Measurements from ENCODE around the gene AMBP.

AMBP gene

GRCh38 chr9:114038724-114039313 lies 39.3 kb downstream of the AMBP start:
- no peak overlapping the region for H3K9ac ChIP-seq (ENCODE audit: low read length)
- no peak overlapping the region for H2AFZ ChIP-seq (ENCODE audit: low read depth, low read length)
- no peak overlapping the region for H3K4me3 ChIP-seq (ENCODE audit: low read length)
- TF ChIP-seq EZH2phosphoT487 (IDR thresholded peaks at IDR 0.05; ENCODE audit: low read depth): no peak
- no peak for TF ChIP-seq CTCF (IDR thresholded peaks at IDR 0.05; ENCODE audit: low read depth, low read length)
- no peaks in the 10 kb centered on the region for H3K4me1 ChIP-seq (ENCODE audit: low read length)
- no peak overlapping the region for H3K4me2 ChIP-seq (ENCODE audit: low read length)
- H3K27me3 ChIP-seq (ENCODE audit: low read depth, low read length): no peaks in the 10 kb centered on the region
- no peaks in the 10 kb centered on the region for H3K36me3 ChIP-seq (replicated peaks; ENCODE audit: low read depth, low read length)
- H4K20me1 ChIP-seq (ENCODE audit: insufficient read depth, low read length): no peaks in the 10 kb centered on the region
- H3K79me2 ChIP-seq (ENCODE audit: low read length): no peaks in the 10 kb centered on the region
- no peaks in the 10 kb centered on the region for H3K9me3 ChIP-seq (ENCODE audit: insufficient read depth, low read length)
- no peak overlapping the region for H3K27ac ChIP-seq (ENCODE audit: low read length)

GRCh38 chr9:114037961-114038723 lies 40.0 kb downstream of the AMBP start:
- no peaks in the 10 kb centered on the region for H3K79me2 ChIP-seq (ENCODE audit: low read length)
- H3K9me3 ChIP-seq (ENCODE audit: insufficient read depth, low read length): no peaks in the 10 kb centered on the region
- H2AFZ ChIP-seq (ENCODE audit: low read depth, low read length): no peak overlapping the region
- H3K4me1 ChIP-seq (ENCODE audit: low read length): no peaks in the 10 kb centered on the region
- H3K36me3 ChIP-seq (replicated peaks; ENCODE audit: low read depth, low read length): no peaks in the 10 kb centered on the region
- H3K4me2 ChIP-seq (ENCODE audit: low read length): no peak overlapping the region
- no peak for TF ChIP-seq EZH2phosphoT487 (IDR thresholded peaks at IDR 0.05; ENCODE audit: low read depth)
- no peak for TF ChIP-seq CTCF (IDR thresholded peaks at IDR 0.05; ENCODE audit: low read depth, low read length)
- H3K27me3 ChIP-seq (ENCODE audit: low read depth, low read length): no peaks in the 10 kb centered on the region
- H3K9ac ChIP-seq (ENCODE audit: low read length): no peak overlapping the region
- no peaks in the 10 kb centered on the region for H4K20me1 ChIP-seq (ENCODE audit: insufficient read depth, low read length)
- H3K4me3 ChIP-seq (ENCODE audit: low read length): no peak overlapping the region
- no peak overlapping the region for H3K27ac ChIP-seq (ENCODE audit: low read length)

GRCh38 chr9:114037249-114037648 lies 40.9 kb downstream of the AMBP start:
- no peaks in the 10 kb centered on the region for H4K20me1 ChIP-seq (ENCODE audit: insufficient read depth, low read length)
- H3K27me3 ChIP-seq (ENCODE audit: low read depth, low read length): no peaks in the 10 kb centered on the region
- no peak overlapping the region for H3K4me2 ChIP-seq (ENCODE audit: low read length)
- H3K4me3 ChIP-seq (ENCODE audit: low read length): no peak overlapping the region
- no peak overlapping the region for H2AFZ ChIP-seq (ENCODE audit: low read depth, low read length)
- no peaks in the 10 kb centered on the region for H3K36me3 ChIP-seq (replicated peaks; ENCODE audit: low read depth, low read length)
- H3K9ac ChIP-seq (ENCODE audit: low read length): no peak overlapping the region
- H3K9me3 ChIP-seq (ENCODE audit: insufficient read depth, low read length): no peaks in the 10 kb centered on the region
- H3K4me1 ChIP-seq (ENCODE audit: low read length): no peaks in the 10 kb centered on the region
- H3K27ac ChIP-seq (ENCODE audit: low read length): no peak overlapping the region
- no peaks in the 10 kb centered on the region for H3K79me2 ChIP-seq (ENCODE audit: low read length)
- TF ChIP-seq EZH2phosphoT487 (IDR thresholded peaks at IDR 0.05; ENCODE audit: low read depth) (no peak), CTCF (IDR thresholded peaks at IDR 0.05; ENCODE audit: low read depth, low read length) (no peak)

- Histone ChIP-seq H2AFZ (ENCODE audit: low read depth, low read length) (no peak overlapping the region), H3K4me2 (ENCODE audit: low read length) (no peak overlapping the region), H3K4me1 (ENCODE audit: low read length) (no peaks in the 10 kb centered on the region), H3K79me2 (ENCODE audit: low read length) (no peaks in the 10 kb centered on the region), H3K9me3 (ENCODE audit: insufficient read depth, low read length) (no peaks in the 10 kb centered on the region), H3K4me3 (ENCODE audit: low read length) (no peak overlapping the region), H3K27me3 (ENCODE audit: low read depth, low read length) (no peaks in the 10 kb centered on the region), H3K36me3 (replicated peaks; ENCODE audit: low read depth, low read length) (no peaks in the 10 kb centered on the region), H3K9ac (ENCODE audit: low read length) (no peak overlapping the region), H4K20me1 (ENCODE audit: insufficient read depth, low read length) (no peaks in the 10 kb centered on the region), H3K27ac (ENCODE audit: low read length) (no peak overlapping the region)
- TF ChIP-seq CTCF (IDR thresholded peaks at IDR 0.05; ENCODE audit: low read depth, low read length) (no peak), EZH2phosphoT487 (IDR thresholded peaks at IDR 0.05; ENCODE audit: low read depth) (no peak)
Observed at GRCh38 chr9:114035845-114036801, 42.0 kb downstream of the AMBP start.
